Stomach (tissue), 4 donors: ENCODE measurements around the gene TSKS.

Experiments used
- CTCF ChIP-seq, 7 experiments: fragments of 450-650 bp in 4 of 7; fragments of 200-600 bp in 3 of 7; sonication (generic) in 3 of 7; IDR thresholded peaks; one replicate each; pipeline ENCODE4 v1.5.1; 2016 to 2019; ENCODE audit warnings: antibody characterized with exemption in 7 of 7, control low read depth in 2 of 7, mild to moderate bottlenecking in 1 of 7
- EP300 ChIP-seq: sonication (generic); formaldehyde crosslinking; IDR thresholded peaks from one replicate; pipeline ENCODE4 v1.6.1; 2017; ENCODE audit warnings: antibody characterized with exemption

DNA sequence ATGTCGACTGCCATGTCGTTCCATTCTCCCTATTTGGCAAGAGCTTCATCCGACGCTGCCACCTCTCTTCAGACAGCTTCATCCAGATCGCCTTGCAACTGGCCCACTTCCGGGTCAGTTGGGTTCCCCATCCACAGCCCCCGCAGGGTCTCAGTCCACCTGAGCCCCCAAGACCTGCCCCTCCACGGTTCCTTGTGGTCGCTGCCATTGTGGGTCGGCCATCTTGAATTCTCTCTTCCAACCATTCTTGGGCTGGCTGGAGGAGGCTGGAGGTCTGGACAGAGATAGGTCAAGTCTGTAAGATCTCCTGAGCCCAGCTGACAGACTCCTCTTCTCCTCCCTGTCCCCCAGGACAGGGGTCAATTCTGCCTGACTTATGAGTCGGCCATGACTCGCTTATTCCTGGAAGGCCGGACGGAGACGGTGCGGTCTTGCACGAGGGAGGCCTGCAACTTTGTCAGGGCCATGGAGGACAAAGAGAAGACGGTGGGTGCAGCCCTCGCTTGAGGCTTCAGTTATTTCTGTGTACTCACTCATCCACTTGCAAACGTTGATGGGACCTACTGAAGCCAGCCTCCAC is 52.6 kb downstream of the TSKS start:
- no peak for TF ChIP-seq CTCF (IDR thresholded peaks at IDR 0.05)
- no peak for TF ChIP-seq EP300
